OCI-LY3 (cell line): ENCODE data around the gene DDB1.

Experiments
- H2AFZ ChIP-seq: fragments of 200-600, 300-600 bp; shearing (Covaris generic); 2 replicates; pipeline ENCODE4 v1.6.0; 2014; ENCODE audit warnings: antibody characterized with exemption, low read depth, low read length
- H3K27ac ChIP-seq: fragments of 200-600, 300-600 bp; sonication (generic); 2 replicates; pipeline ENCODE4 v1.5.1; 2014; ENCODE audit warnings: mild to moderate bottlenecking, low read length, moderate library complexity, mixed read lengths
- H3K27me3 ChIP-seq: fragments of 200-600, 300-600 bp; sonication (generic); 2 replicates; pipeline ENCODE4 v1.6.1; 2014; ENCODE audit warnings: low read depth, low read length, mixed read lengths
- H3K36me3 ChIP-seq: fragments of 200-600, 300-600 bp; sonication (generic); replicated peaks from 2 replicates; pipeline ENCODE3; 2014; ENCODE audit warnings: low read depth, low read length, mixed read lengths
- H3K4me1 ChIP-seq: fragments of 300-600, 200-600 bp; sonication (generic); 2 replicates; pipeline ENCODE4 v1.6.1; 2014; ENCODE audit warnings: low read length, mixed read lengths
- H3K4me2 ChIP-seq: fragments of 200-600, 300-600 bp; sonication (generic); 2 replicates; pipeline ENCODE4 v1.6.1; 2014; ENCODE audit warnings: low read length, mixed read lengths
- H3K4me3 ChIP-seq: fragments of 300-600, 200-600 bp; sonication (generic); 2 replicates; pipeline ENCODE4 v1.5.1; 2014; ENCODE audit warnings: antibody characterized with exemption, mild to moderate bottlenecking, low read length, moderate library complexity
- H3K79me2 ChIP-seq: fragments of 300-600, 200-600 bp; shearing (Covaris generic); 2 replicates; pipeline ENCODE4 v1.6.1; 2014; ENCODE audit warnings: mild to moderate bottlenecking, low read length, mixed read lengths
- H3K9ac ChIP-seq: fragments of 300-600, 200-600 bp; shearing (Covaris generic); 2 replicates; pipeline ENCODE4 v1.6.0; 2014; ENCODE audit warnings: mild to moderate bottlenecking, low read length, moderate library complexity
- H3K9me3 ChIP-seq: fragments of 200-600, 300-600 bp; shearing (Covaris generic); 2 replicates; pipeline ENCODE4 v1.6.1; 2014; ENCODE audit warnings: low read length, mixed read lengths; ENCODE audit not compliant: insufficient read depth
- H4K20me1 ChIP-seq: fragments of 200-600, 300-600 bp; sonication (generic); 2 replicates; pipeline ENCODE4 v1.6.1; 2016; ENCODE audit warnings: low read length, mixed read lengths; ENCODE audit not compliant: insufficient read depth
- EZH2phosphoT487 ChIP-seq: fragments of 200-600 bp; shearing (Covaris generic); IDR thresholded peaks from 2 replicates; pipeline ENCODE4 v1.6.1; 2018; ENCODE audit warnings: antibody characterized with exemption, mixed run types, low read depth
- TF ChIP-seq, protein P1 (sequence below): fragments of 200-600, 300-600 bp; sonication (generic); IDR thresholded peaks from 2 replicates; pipeline ENCODE4 v1.5.1; 2014; ENCODE audit warnings: antibody characterized with exemption, low read length, low read depth

DDB1 gene

DNA sequence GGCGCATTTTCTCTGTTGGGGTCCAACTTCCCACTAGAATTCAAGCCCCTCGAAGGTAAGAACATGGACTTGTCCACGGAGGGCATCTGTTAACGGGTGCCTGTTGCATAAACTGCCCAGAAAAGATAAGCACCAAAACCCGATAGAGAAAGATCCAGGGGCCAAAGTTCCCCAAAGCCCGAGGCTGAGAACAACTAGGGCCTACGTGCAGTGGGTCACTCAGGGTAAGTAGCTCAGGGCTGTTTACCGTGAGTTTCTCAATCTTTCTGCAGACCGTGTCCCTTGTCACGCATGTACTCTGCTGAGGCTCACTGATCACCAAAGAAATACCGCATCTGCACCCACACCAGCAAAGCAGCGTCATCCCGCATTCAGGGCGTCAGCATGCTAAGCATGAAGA is 67.5 kb downstream of the DDB1 start:
- no peaks in the 10 kb centered on the region for H3K79me2 ChIP-seq
- no peak overlapping the region for H3K9ac ChIP-seq
- H3K4me2 ChIP-seq, result no peak overlapping the region
- H3K36me3 ChIP-seq, result no peaks in the 10 kb centered on the region
- H3K4me3 ChIP-seq, result no peak overlapping the region
- no peaks in the 10 kb centered on the region for H3K27me3 ChIP-seq
- TF ChIP-seq, protein P1, sequence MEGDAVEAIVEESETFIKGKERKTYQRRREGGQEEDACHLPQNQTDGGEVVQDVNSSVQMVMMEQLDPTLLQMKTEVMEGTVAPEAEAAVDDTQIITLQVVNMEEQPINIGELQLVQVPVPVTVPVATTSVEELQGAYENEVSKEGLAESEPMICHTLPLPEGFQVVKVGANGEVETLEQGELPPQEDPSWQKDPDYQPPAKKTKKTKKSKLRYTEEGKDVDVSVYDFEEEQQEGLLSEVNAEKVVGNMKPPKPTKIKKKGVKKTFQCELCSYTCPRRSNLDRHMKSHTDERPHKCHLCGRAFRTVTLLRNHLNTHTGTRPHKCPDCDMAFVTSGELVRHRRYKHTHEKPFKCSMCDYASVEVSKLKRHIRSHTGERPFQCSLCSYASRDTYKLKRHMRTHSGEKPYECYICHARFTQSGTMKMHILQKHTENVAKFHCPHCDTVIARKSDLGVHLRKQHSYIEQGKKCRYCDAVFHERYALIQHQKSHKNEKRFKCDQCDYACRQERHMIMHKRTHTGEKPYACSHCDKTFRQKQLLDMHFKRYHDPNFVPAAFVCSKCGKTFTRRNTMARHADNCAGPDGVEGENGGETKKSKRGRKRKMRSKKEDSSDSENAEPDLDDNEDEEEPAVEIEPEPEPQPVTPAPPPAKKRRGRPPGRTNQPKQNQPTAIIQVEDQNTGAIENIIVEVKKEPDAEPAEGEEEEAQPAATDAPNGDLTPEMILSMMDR, result no peak
- TF ChIP-seq EZH2phosphoT487, result no peak
- H4K20me1 ChIP-seq, result no peaks in the 10 kb centered on the region
- H3K9me3 ChIP-seq, result no peaks in the 10 kb centered on the region
- H3K4me1 ChIP-seq, result no peaks in the 10 kb centered on the region
- no peak overlapping the region for H3K27ac ChIP-seq
- no peak overlapping the region for H2AFZ ChIP-seq

DNA sequence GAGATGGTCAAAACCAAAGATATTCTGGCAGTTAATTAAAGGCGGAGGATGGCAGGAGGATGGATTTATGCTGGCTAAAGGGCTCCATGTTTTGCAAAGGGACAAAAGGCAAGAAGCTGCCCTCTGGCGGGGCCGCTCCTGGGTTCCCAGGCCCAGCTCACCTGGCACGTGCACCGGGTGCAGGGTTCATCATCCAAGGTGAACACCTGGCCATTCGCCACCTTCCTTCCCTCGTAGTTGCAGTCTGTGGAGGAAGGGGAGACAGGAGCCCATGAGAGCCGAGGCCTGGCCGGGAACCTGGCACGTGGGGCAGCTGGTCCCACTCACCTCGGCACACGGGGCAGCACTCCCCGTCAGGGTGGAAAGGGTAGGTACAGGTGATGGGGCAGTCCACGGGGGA is 68.1 kb downstream of the DDB1 start:
- H2AFZ ChIP-seq, result no peak overlapping the region
- H3K79me2 ChIP-seq, result no peaks in the 10 kb centered on the region
- H3K27ac ChIP-seq, result no peak overlapping the region
- no peaks in the 10 kb centered on the region for H3K9me3 ChIP-seq
- no peak overlapping the region for H3K4me2 ChIP-seq
- H3K36me3 ChIP-seq, result no peaks in the 10 kb centered on the region
- no peak overlapping the region for H3K9ac ChIP-seq
- H3K27me3 ChIP-seq, result no peaks in the 10 kb centered on the region
- H3K4me3 ChIP-seq, result no peak overlapping the region
- no peaks in the 10 kb centered on the region for H4K20me1 ChIP-seq
- no peaks in the 10 kb centered on the region for H3K4me1 ChIP-seq
- no peak for TF ChIP-seq EZH2phosphoT487
- TF ChIP-seq, protein P1, result no peak

DNA sequence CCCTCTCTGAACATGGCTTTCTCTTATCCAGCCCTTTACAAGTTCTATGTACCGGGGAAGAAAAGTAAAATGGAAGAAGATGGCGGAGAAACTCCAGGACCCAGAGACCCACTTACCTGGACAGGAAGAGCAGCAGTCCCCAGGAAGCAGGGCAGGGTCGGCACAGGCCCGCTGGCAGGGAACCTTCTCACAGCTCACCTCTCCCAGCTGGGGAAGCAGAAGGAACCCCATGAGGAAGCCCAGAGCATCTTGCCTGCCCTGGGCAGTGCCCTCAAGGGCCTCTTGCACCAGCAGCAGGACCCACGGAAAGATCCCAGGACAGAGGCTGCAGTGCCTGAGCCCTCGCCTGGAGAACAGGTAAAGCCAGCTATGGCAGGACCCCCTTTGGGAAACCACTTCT is 68.5 kb downstream of the DDB1 start:
- H4K20me1 ChIP-seq, result no peaks in the 10 kb centered on the region
- H3K4me1 ChIP-seq, result no peaks in the 10 kb centered on the region
- no peaks in the 10 kb centered on the region for H3K36me3 ChIP-seq
- H3K4me2 ChIP-seq, result no peak overlapping the region
- no peak overlapping the region for H3K9ac ChIP-seq
- no peak overlapping the region for H2AFZ ChIP-seq
- no peak overlapping the region for H3K4me3 ChIP-seq
- TF ChIP-seq, protein P1, result no peak
- TF ChIP-seq EZH2phosphoT487, result no peak
- H3K9me3 ChIP-seq, result no peaks in the 10 kb centered on the region
- no peak overlapping the region for H3K27ac ChIP-seq
- H3K27me3 ChIP-seq, result no peaks in the 10 kb centered on the region
- no peaks in the 10 kb centered on the region for H3K79me2 ChIP-seq

DNA sequence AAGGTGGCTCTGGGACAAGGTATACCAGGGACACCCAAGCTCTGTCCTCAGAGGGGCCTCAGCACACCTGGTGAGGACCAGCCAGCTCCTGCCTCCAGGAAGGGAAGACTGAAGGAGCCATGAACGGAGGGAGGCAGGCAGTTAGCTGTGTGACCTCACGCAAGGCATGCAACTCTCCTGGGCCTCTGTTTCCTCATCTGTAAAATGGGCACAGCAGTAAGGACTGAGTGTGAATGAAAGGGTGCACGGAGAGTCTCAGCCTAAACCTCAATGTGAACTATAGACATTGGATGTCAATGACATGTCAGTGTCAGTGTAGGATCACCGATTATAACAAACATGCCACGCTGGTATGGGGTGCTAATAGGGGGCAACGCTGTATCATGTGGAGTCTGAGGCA is 73.5 kb downstream of the DDB1 start:
- Histone ChIP-seq H3K27ac (no peak overlapping the region), H4K20me1 (no peaks in the 10 kb centered on the region), H3K4me2 (no peak overlapping the region), H3K27me3 (no peaks in the 10 kb centered on the region), H3K36me3 (no peaks in the 10 kb centered on the region), H3K79me2 (no peaks in the 10 kb centered on the region), H2AFZ (no peak overlapping the region), H3K9ac (no peak overlapping the region), H3K4me3 (no peak overlapping the region), H3K4me1 (no peaks in the 10 kb centered on the region), H3K9me3 (no peaks in the 10 kb centered on the region)
- TF ChIP-seq, protein P1, result no peak
- TF ChIP-seq EZH2phosphoT487, result no peak
